Vagina (tissue), 2 donors: ENCODE results near the gene OOSP4B.

Experiments
- CTCF ChIP-seq, 3 experiments: fragments of 450-650 bp in 2 of 3; fragments of 200-600 bp in 1 of 3; sonication (generic) in 1 of 3; IDR thresholded peaks; one replicate each; pipeline ENCODE4 v1.5.1; 2017 to 2019; ENCODE audit warnings: antibody characterized with exemption in 3 of 3, mild to moderate bottlenecking in 2 of 3, moderate library complexity in 2 of 3
- POLR2A ChIP-seq, 2 donors: fragments of 450-650 bp; IDR thresholded peaks; one replicate each; pipeline ENCODE4 v1.6.1; 2017; ENCODE audit warnings: antibody characterized with exemption in 2 of 2, mild to moderate bottlenecking in 2 of 2, moderate library complexity in 2 of 2
- POLR2AphosphoS5 ChIP-seq, 2 donors: sonication (generic); formaldehyde crosslinking; IDR thresholded peaks; one replicate each; pipeline ENCODE4 v1.9.0; 2017; ENCODE audit warnings: antibody characterized with exemption in 2 of 2, mild to moderate bottlenecking in 2 of 2, low read depth in 1 of 2; ENCODE audit not compliant: insufficient read depth in 1 of 2

DNA sequence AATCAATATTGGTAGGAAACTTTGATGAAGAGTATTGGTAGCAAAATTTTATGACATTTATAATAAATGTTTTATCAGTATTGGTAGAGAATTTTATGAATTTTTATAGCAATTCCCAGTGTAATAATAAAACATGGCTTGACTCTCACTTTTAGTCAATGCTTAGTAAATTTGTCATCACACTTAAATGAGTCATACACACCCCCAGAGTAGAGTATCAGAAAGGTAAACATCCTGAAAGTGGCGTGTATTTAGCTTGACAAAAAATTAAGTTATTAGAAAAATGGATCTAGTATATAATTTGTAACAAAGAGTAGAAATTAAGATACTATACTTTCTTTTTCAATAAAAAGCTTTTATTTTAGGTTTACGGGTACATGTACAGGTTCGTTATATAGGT is 42.1 kb downstream of the OOSP4B start:
- TF ChIP-seq CTCF (IDR thresholded peaks at IDR 0.05), result no peak
- no peak for TF ChIP-seq POLR2A (IDR thresholded peaks at IDR 0.05)
- no peak for TF ChIP-seq POLR2AphosphoS5 (IDR thresholded peaks at IDR 0.05; ENCODE audit: insufficient read depth in 1 of 2, low read depth in 1 of 2)
